H1 (cell line): Measurements from ENCODE around the gene VGLL4. TPM values are rescaled to one million over a fixed set of nuclear protein-coding genes. Genes with fewer than 3 reads are reported as not detected.

Experiments used
- CTCF ChIA-PET: fragments of 300-600 bp; sonication (Branson Sonifier 250); formaldehyde crosslinking; loops from one replicate; lab custom pipeline; 2021; ENCODE audit not compliant: partially characterized antibody; lab: Charles Lee
- POLR2A ChIA-PET: fragments of 300-600 bp; sonication (Branson Sonifier 250); formaldehyde crosslinking; loops from one replicate; lab custom pipeline; 2021; ENCODE audit warnings: inconsistent platforms; ENCODE audit not compliant: partially characterized antibody; lab: Charles Lee
- DNase-seq, 2 experiments: peaks; one replicate each; pipeline versions ENCODE4 v3.0.0 to v3.0.0-alpha.2; 2010 to 2022; ENCODE audit warnings: low spot score in 2 of 2, low read depth in 1 of 2, mixed read lengths in 1 of 2
- FAIRE-seq: peaks from 2 replicates; lab custom pipeline; 2011; peaks lifted over from hg19 to GRCh38; lab: Jason Lieb, UNC
- H2AFZ ChIP-seq: 2 replicates; pipeline ENCODE4 v1.8.1; 2012; ENCODE audit warnings: low read length, inconsistent platforms
- H2AK5ac ChIP-seq: 2 replicates; pipeline ENCODE4 v1.6.1; 2013; ENCODE audit warnings: low read depth, low read length
- H2BK120ac ChIP-seq: replicated peaks from 2 replicates; pipeline ENCODE3; 2013; ENCODE audit warnings: low read depth, low read length, inconsistent platforms
- H2BK12ac ChIP-seq: 2 replicates; pipeline ENCODE4 v1.6.1; 2013; ENCODE audit warnings: low read depth, low read length
- H2BK15ac ChIP-seq: 2 replicates; pipeline ENCODE4 v1.6.1; 2013; ENCODE audit warnings: low read length
- H2BK20ac ChIP-seq: 2 replicates; pipeline ENCODE4 v1.6.1; 2013; ENCODE audit warnings: low read length
- H2BK5ac ChIP-seq: 2 replicates; pipeline ENCODE4 v1.6.1; 2013; ENCODE audit warnings: low read depth, low read length
- H3K14ac ChIP-seq: 2 replicates; pipeline ENCODE4 v1.6.1; 2013; ENCODE audit warnings: inconsistent platforms; ENCODE audit not compliant: insufficient read length
- H3K18ac ChIP-seq: 2 replicates; pipeline ENCODE4 v1.6.1; 2013; ENCODE audit warnings: low read length; ENCODE audit errors: extremely low read depth
- H3K23ac ChIP-seq: 2 replicates; pipeline ENCODE4 v1.6.1; 2013; ENCODE audit warnings: inconsistent platforms; ENCODE audit not compliant: insufficient read length
- H3K23me2 ChIP-seq: 2 replicates; pipeline ENCODE4 v1.6.1; 2013; ENCODE audit warnings: low read depth, low read length
- H3K27ac ChIP-seq: 2 replicates; pipeline ENCODE4 v1.6.1; 2011; ENCODE audit warnings: low read depth, low read length, inconsistent platforms
- H3K27me3 ChIP-seq, 4 experiments: replicated peaks in 1 of 4; 1 replicate in 1 of 4; 2 replicates in 3 of 4; pipeline versions ENCODE4 v1.6.1 to v1.8.1; 2011 to 2013; ENCODE audit warnings: low read length in 3 of 4, mild to moderate bottlenecking in 3 of 4, inconsistent platforms in 2 of 4, mixed read lengths in 2 of 4, moderate library complexity in 1 of 4; ENCODE audit not compliant: control insufficient read depth in 3 of 4, insufficient read depth in 3 of 4; ENCODE audit errors: extremely low read depth in 1 of 4
- H3K36me3 ChIP-seq, 4 experiments: 2 replicates each; pipeline versions ENCODE4 v1.6.1 to v1.8.1; 2011 to 2013; ENCODE audit warnings: mild to moderate bottlenecking in 4 of 4, low read length in 3 of 4, moderate library complexity in 2 of 4, control low read depth in 1 of 4, inconsistent platforms in 1 of 4; ENCODE audit not compliant: insufficient read depth in 4 of 4, control insufficient read depth in 2 of 4
- H3K4ac ChIP-seq: replicated peaks from 2 replicates; pipeline ENCODE3; 2013; ENCODE audit warnings: low read length, low read depth, mixed read lengths, inconsistent platforms; ENCODE audit not compliant: insufficient read length
- H3K4me1 ChIP-seq, 4 experiments: replicated peaks in 1 of 4; 1 replicate in 1 of 4; 2 replicates in 3 of 4; pipeline versions ENCODE4 v1.6.1 to v1.8.1; 2011 to 2013; ENCODE audit warnings: low read length in 3 of 4, inconsistent platforms in 2 of 4, mixed read lengths in 1 of 4; ENCODE audit not compliant: insufficient read depth in 4 of 4, control insufficient read depth in 3 of 4
- H3K4me2 ChIP-seq, 2 experiments: 2 replicates each; pipeline versions ENCODE4 v1.6.1 to v1.8.1; 2011 to 2013; ENCODE audit warnings: low read depth in 2 of 2, low read length in 2 of 2, control low read depth in 1 of 2, inconsistent platforms in 1 of 2, mild to moderate bottlenecking in 1 of 2; ENCODE audit not compliant: insufficient read depth in 1 of 2
- H3K4me3 ChIP-seq, 4 experiments: fragments of 200-600, 300-600 bp in 1 of 4; sonication (generic), shearing (Covaris generic), sonication (Bioruptor Twin) in 1 of 4; 2 replicates each; pipeline versions ENCODE4 v1.5.1 to v1.8.1; 2011 to 2016; ENCODE audit warnings: low read length in 4 of 4, low read depth in 3 of 4, control low read depth in 2 of 4, inconsistent platforms in 2 of 4, mild to moderate bottlenecking in 2 of 4, mixed read lengths in 1 of 4, moderate library complexity in 1 of 4; ENCODE audit not compliant: insufficient read depth in 2 of 4; ENCODE audit errors: extremely low read depth in 1 of 4
- H3K56ac ChIP-seq: replicated peaks from 2 replicates; pipeline ENCODE3; 2013; ENCODE audit warnings: low read depth, mild to moderate bottlenecking, mixed read lengths, low read length, inconsistent platforms; ENCODE audit not compliant: insufficient read length
- H3K79me1 ChIP-seq: 2 replicates; pipeline ENCODE4 v1.6.1; 2013; ENCODE audit warnings: low read depth, low read length, control low read depth
- H3K79me2 ChIP-seq, 2 experiments: 2 replicates each; pipeline versions ENCODE4 v1.6.1 to v1.8.1; 2012 to 2013; ENCODE audit warnings: low read length in 2 of 2, mild to moderate bottlenecking in 2 of 2, inconsistent platforms in 1 of 2; ENCODE audit not compliant: insufficient read depth in 2 of 2, control insufficient read depth in 1 of 2
- H3K9ac ChIP-seq, 4 experiments: replicated peaks in 1 of 4; 1 replicate in 1 of 4; 2 replicates in 3 of 4; pipeline versions ENCODE4 v1.6.1 to v1.8.1; 2011 to 2013; ENCODE audit warnings: low read depth in 3 of 4, low read length in 3 of 4, control low read depth in 2 of 4, mild to moderate bottlenecking in 2 of 4, moderate library complexity in 2 of 4, inconsistent platforms in 1 of 4; ENCODE audit errors: extremely low read depth in 1 of 4
- H3K9me3 ChIP-seq, 2 experiments: 2 replicates each; pipeline versions ENCODE4 v1.6.1 to v1.8.1; 2012 to 2013; ENCODE audit warnings: mild to moderate bottlenecking in 2 of 2, moderate library complexity in 2 of 2, control low read depth in 1 of 2, inconsistent platforms in 1 of 2, low read depth in 1 of 2, low read length in 1 of 2, mixed read lengths in 1 of 2; ENCODE audit not compliant: insufficient read depth in 2 of 2
- H4K20me1 ChIP-seq, 2 experiments: replicated peaks in 1 of 2; 2 replicates each; pipeline versions ENCODE3 to v1.8.1; 2011 to 2013; ENCODE audit warnings: inconsistent platforms in 2 of 2, low read length in 2 of 2, mild to moderate bottlenecking in 1 of 2; ENCODE audit not compliant: insufficient read depth in 2 of 2, control insufficient read depth in 1 of 2
- H4K5ac ChIP-seq: 2 replicates; pipeline ENCODE4 v1.6.1; 2013; ENCODE audit warnings: low read length, low read depth, mixed read lengths, inconsistent platforms; ENCODE audit not compliant: insufficient read length
- H4K8ac ChIP-seq: 2 replicates; pipeline ENCODE4 v1.8.0; 2013; ENCODE audit warnings: mild to moderate bottlenecking, moderate library complexity, low read length, inconsistent platforms; ENCODE audit not compliant: insufficient read depth; ENCODE audit errors: extremely low read depth
- H4K91ac ChIP-seq: replicated peaks from 2 replicates; pipeline ENCODE3; 2013; ENCODE audit warnings: low read length, mixed read lengths, inconsistent platforms; ENCODE audit not compliant: insufficient read length
- BCL11A ChIP-seq, 2 experiments: IDR thresholded peaks; one replicate each; pipeline ENCODE4 v1.6.1; 2011; ENCODE audit warnings: low read depth in 2 of 2, low read length in 2 of 2, mild to moderate bottlenecking in 2 of 2
- CTBP2 ChIP-seq: IDR thresholded peaks from 2 replicates; pipeline ENCODE4 v1.7.0; 2011; ENCODE audit warnings: borderline replicate concordance, mild to moderate bottlenecking, moderate library complexity, mixed read lengths, low read length; ENCODE audit not compliant: insufficient read depth, insufficient read length
- GABPA ChIP-seq: IDR thresholded peaks from 2 replicates; pipeline ENCODE4 v1.6.1; 2011; ENCODE audit warnings: mild to moderate bottlenecking, low read length, moderate library complexity, borderline replicate concordance; ENCODE audit not compliant: insufficient read depth
- JUND ChIP-seq: IDR thresholded peaks from 2 replicates; pipeline ENCODE4 v1.6.1; 2011; ENCODE audit warnings: mild to moderate bottlenecking, improper control_type of control experiment, low read length
- KDM4A ChIP-seq: IDR thresholded peaks from one replicate; pipeline ENCODE4 v1.7.1; 2012; ENCODE audit warnings: low read depth, mild to moderate bottlenecking, moderate library complexity, low read length, inconsistent platforms; ENCODE audit not compliant: severe bottlenecking
- MAFK ChIP-seq: IDR thresholded peaks from 2 replicates; pipeline ENCODE4 v1.6.1; 2012; ENCODE audit warnings: low read depth, mild to moderate bottlenecking, improper control_type of control experiment, low read length
- POLR2AphosphoS5 ChIP-seq: IDR thresholded peaks from 2 replicates; pipeline ENCODE4 v1.6.1; 2011; ENCODE audit warnings: low read depth, low read length
- RNF2 ChIP-seq: fragments of 200-900, 300-1000 bp; sonication (generic); IDR thresholded peaks from 2 replicates; pipeline ENCODE4 v1.7.1; 2016; ENCODE audit warnings: borderline replicate concordance, low read depth, mild to moderate bottlenecking, antibody characterized with exemption, low read length; ENCODE audit not compliant: poor library complexity, severe bottlenecking; ENCODE audit errors: missing control alignments
- SIN3A ChIP-seq, 2 experiments: IDR thresholded peaks in 1 of 2; conservative IDR thresholded peaks in 1 of 2; 2 replicates each; pipeline ENCODE4 v1.6.1; 2011 to 2012; ENCODE audit warnings: low read length in 2 of 2, improper control_type of control experiment in 1 of 2, low read depth in 1 of 2, mild to moderate bottlenecking in 1 of 2
- SIX5 ChIP-seq: IDR thresholded peaks from 2 replicates; pipeline ENCODE4 v1.6.1; 2011; ENCODE audit warnings: mild to moderate bottlenecking, low read depth, low read length
- TAF7 ChIP-seq: optimal IDR thresholded peaks from 2 replicates; pipeline ENCODE3; 2011; ENCODE audit warnings: low read depth, mild to moderate bottlenecking, inconsistent platforms, low read length, moderate library complexity, borderline replicate concordance
- WGBS, 2 experiments: shearing (Covaris generic) in 1 of 2; methylation state at CpG; one replicate each; pipeline versions ENCODE4 v1.1.6 to v1.1.7; 2013 to 2015; ENCODE audit warnings: low lambda C conversion rate in 2 of 2, mixed read lengths in 2 of 2, inconsistent platforms in 1 of 2, low coverage in 1 of 2, missing lambda C conversion rate in 1 of 2; ENCODE audit not compliant: insufficient replicate concordance in 2 of 2, insufficient coverage in 1 of 2, insufficient read length in 1 of 2; ENCODE audit errors: extremely low coverage in 1 of 2, missing lambda C conversion rate in 1 of 2; 5-methylcytosine and 5-hydroxymethylcytosine counted together
- polyA plus RNA-seq, 7 experiments: library from polyadenylated mRNA; depleted of rRNA in 3 of 7; stranded (reverse) in 5 of 7; unstranded in 2 of 7; fragments of >200 nt in 5 of 7; fragments of 200-250 nt in 2 of 7; gene quantifications; 1 replicate in 5 of 7; 2 replicates in 1 of 7; 4 replicates in 1 of 7; pipeline versions ENCODE4 v1.2.1 to v1.2.3, GENCODE V29; 2011 to 2013; ENCODE audit warnings: missing spikeins in 2 of 7, mixed read lengths in 2 of 7
- total RNA-seq: library from RNA; stranded (reverse); fragmentation: NEBNext Ultra II Directional; extraction: Animal tissue kit (Norgen Biotek cat#: 25700); gene quantifications from 2 replicates; pipeline ENCODE4 v1.2.1, GENCODE V29; 2021

The VGLL4 gene
- total and polyA plus RNA-seq, 2 of the 8 experiments (the other 6 are each of a cell fraction or from before 2014, with no cell fraction given), result 45.1 to 50.0 TPM

DNA sequence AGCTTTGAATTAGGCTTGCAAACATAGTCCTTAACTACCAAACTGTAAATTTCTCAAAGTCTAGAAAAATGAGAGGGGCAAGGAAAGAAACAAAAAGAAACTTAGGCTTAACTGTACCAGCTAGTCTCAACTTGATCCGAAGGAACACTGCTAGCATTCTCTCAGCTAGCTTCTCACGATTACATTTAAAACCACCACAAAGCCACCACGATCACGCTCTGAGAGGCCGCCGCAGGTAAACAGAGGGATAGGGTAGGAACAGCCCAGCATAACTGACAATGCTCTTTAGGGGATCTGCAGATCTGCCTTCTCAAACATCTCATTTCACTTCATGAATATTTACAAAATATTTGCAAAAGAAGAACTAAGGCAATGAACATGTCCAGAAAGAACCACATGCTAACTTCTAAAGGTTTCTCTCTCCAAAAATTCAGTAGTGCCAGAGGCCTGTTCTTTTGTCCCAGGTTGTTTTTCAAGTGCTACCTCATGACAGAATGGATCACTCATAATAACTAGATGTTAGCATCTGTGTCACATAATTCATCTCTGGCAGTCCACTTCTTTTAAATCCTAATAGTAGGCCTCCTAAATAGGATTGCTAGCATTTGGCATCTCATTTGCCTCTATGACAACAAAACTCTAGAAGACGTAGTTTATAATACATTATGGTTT, 18.9 kb downstream of the VGLL4 start:
- CTCF ChIA-PET, result interaction anchor here (3.8 kb wide), 1 partner anchor 8 kb away, joined by 18 read pairs; no protein-coding TSS in a partner anchor
- peaks cover 10 to 99% of the 10 kb centered on the region in 2 experiments for H3K79me2 ChIP-seq
- no peak for FAIRE-seq
- TF ChIP-seq GABPA, result no peak
- no peak for TF ChIP-seq BCL11A (IDR thresholded peaks at IDR 0.05; ENCODE audit: low read depth in 2 of 2, low read length in 2 of 2)
- TF ChIP-seq TAF7, result no peak
- TF ChIP-seq JUND, result no peak
- no peak for TF ChIP-seq MAFK
- no peak for TF ChIP-seq RNF2
- no peak for TF ChIP-seq POLR2AphosphoS5
- TF ChIP-seq SIN3A (conservative IDR thresholded peaks at IDR 0.05 in 1 of 2, IDR thresholded peaks at IDR 0.05 in 1 of 2; ENCODE audit: low read depth in 1 of 2, low read length in 2 of 2), result no peak
- no peak for TF ChIP-seq KDM4A
- TF ChIP-seq CTBP2, result no peak
- TF ChIP-seq SIX5, result no peak

More for the DNA sequence above, 18.9 kb downstream of the VGLL4 start:
- H4K5ac ChIP-seq, result no peak overlapping the region
- no peak for DNase-seq
- no peak overlapping the region for H4K91ac ChIP-seq
- no peaks in the 10 kb centered on the region for H3K9me3 ChIP-seq
- no peak overlapping the region for H3K27ac ChIP-seq
- H4K8ac ChIP-seq, result no peak overlapping the region
- H3K23ac ChIP-seq, result no peak overlapping the region
- 92% methylated on average over 7 of the region's 7 CpGs; no CpG with 5 or more reads in 1 of the 2 experiments for WGBS, 2 experiments
- peaks cover 11 to 21% of the 10 kb centered on the region in 2 experiments for H4K20me1 ChIP-seq
- H2BK20ac ChIP-seq, result no peak overlapping the region
- peaks cover 9% of the 10 kb centered on the region for H3K79me1 ChIP-seq
- H2BK15ac ChIP-seq, result no peak overlapping the region
- H3K14ac ChIP-seq, result no peak overlapping the region
- H2BK12ac ChIP-seq, result no peak overlapping the region
- no peak overlapping the region for H3K18ac ChIP-seq
- no peak overlapping the region for H3K9ac ChIP-seq
- H3K4ac ChIP-seq, result no peak overlapping the region
- no peak overlapping the region for H2BK120ac ChIP-seq
- H3K4me3 ChIP-seq, result no peak overlapping the region
- H2BK5ac ChIP-seq, result no peak overlapping the region
- POLR2A ChIA-PET, result interaction anchor here (1.1 kb wide), 1 partner anchor 66 kb away, joined by 3 read pairs; no protein-coding TSS in a partner anchor
- no peak overlapping the region for H2AK5ac ChIP-seq
- no peak overlapping the region for H3K4me2 ChIP-seq
- no peaks in the 10 kb centered on the region for H3K23me2 ChIP-seq
- no peaks in the 10 kb centered on the region for H3K27me3 ChIP-seq
- peaks cover 0 to 6% (median 4%) of the 10 kb centered on the region in 4 experiments; a peak in 6 of 7 replicates for H3K4me1 ChIP-seq
- no peak overlapping the region for H2AFZ ChIP-seq
- H3K36me3 ChIP-seq, result no peaks in the 10 kb centered on the region
- H3K56ac ChIP-seq, result no peak overlapping the region
